DND-41 (cell line): ENCODE data around the gene ARHGAP26.

Experiments
- EZH2 ChIP-seq: IDR thresholded peaks from 3 replicates; pipeline ENCODE4 v1.6.1; 2012; ENCODE audit warnings: borderline replicate concordance, low read depth, mild to moderate bottlenecking, moderate library complexity, low read length, inconsistent platforms; ENCODE audit not compliant: severe bottlenecking
- TF ChIP-seq, protein P1 (sequence below): IDR thresholded peaks from 2 replicates; pipeline ENCODE4 v1.5.1; 2012; ENCODE audit warnings: borderline replicate concordance, low read length, moderate library complexity, mild to moderate bottlenecking; ENCODE audit not compliant: poor library complexity, severe bottlenecking; ENCODE audit errors: extremely low read depth

DNA sequence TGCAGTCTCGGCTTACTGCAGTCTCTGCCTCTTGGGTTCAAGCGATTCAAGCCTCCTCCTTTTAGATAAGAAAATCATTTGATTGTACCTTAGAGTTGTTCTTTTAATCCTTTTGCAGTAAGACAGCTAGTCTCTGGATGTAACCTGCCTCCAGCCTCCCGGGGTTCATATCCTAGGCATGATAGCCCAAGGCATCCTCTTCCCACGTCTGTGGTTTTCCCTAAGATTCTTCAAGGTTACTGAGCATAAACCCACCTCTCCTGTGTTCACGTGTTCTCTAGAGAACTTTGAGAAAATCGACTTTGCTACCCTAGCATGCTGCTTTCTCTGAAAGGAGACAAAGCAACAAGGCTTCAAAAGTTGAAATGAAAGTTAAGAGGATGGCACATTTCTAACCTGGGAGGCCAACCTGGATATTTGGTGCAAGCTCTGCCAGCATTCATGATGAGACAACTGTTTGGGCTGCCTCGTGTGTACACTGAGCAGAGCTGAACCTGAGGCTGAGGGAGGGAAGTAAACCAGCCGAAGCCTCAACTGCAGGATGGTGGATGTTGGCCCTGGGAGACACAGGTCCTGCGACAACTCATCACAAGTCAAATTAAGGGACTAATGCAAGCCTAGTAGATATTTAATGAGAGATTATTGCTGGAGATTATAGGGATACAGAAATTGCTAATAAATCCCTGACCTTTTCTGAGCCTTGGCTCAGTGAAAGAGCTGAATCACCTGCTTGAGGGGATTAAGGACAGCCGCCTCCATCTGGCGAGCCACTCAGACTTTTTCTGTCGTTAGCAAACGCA is 261.8 kb downstream of the ARHGAP26 start:
- TF ChIP-seq, protein P1, sequence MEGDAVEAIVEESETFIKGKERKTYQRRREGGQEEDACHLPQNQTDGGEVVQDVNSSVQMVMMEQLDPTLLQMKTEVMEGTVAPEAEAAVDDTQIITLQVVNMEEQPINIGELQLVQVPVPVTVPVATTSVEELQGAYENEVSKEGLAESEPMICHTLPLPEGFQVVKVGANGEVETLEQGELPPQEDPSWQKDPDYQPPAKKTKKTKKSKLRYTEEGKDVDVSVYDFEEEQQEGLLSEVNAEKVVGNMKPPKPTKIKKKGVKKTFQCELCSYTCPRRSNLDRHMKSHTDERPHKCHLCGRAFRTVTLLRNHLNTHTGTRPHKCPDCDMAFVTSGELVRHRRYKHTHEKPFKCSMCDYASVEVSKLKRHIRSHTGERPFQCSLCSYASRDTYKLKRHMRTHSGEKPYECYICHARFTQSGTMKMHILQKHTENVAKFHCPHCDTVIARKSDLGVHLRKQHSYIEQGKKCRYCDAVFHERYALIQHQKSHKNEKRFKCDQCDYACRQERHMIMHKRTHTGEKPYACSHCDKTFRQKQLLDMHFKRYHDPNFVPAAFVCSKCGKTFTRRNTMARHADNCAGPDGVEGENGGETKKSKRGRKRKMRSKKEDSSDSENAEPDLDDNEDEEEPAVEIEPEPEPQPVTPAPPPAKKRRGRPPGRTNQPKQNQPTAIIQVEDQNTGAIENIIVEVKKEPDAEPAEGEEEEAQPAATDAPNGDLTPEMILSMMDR, result no peak
- TF ChIP-seq EZH2, result no peak
